GM19438 (cell line): ENCODE results near the gene CDH4.

Source experiments
- ATAC-seq: cut with Tn5 transposase; IDR thresholded peaks from one replicate; pipeline ENCODE4 v1.9.1; 2021; ENCODE audit warnings: low read depth; ENCODE audit not compliant: unreplicated experiment

The CDH4 gene

GRCh38 chr20:61668771-61669503 lies 416.9 kb downstream of the CDH4 start:
- no peak for ATAC-seq

- ATAC-seq, result no peak
These were observed 418.2 kb downstream of the CDH4 start for GRCh38 chr20:61670274-61670673.

- ATAC-seq, result no peak
These were observed 419.5 kb downstream of the CDH4 start for GRCh38 chr20:61671559-61671958.

GRCh38 chr20:61673152-61673847 lies 421.2 kb downstream of the CDH4 start:
- no peak for ATAC-seq

GRCh38 chr20:61674121-61674520 lies 422.1 kb downstream of the CDH4 start:
- no peak for ATAC-seq

- ATAC-seq, result no peak
These were observed 422.6 kb downstream of the CDH4 start for GRCh38 chr20:61674688-61675087.

- ATAC-seq, result no peak
These were observed 425.9 kb downstream of the CDH4 start for GRCh38 chr20:61677928-61678327.

- no peak for ATAC-seq
These were observed 426.4 kb downstream of the CDH4 start for GRCh38 chr20:61678437-61678836.

- ATAC-seq, result no peak
These were observed 427.4 kb downstream of the CDH4 start for GRCh38 chr20:61679473-61679872.

- ATAC-seq, result no peak
These were observed 428.0 kb downstream of the CDH4 start for GRCh38 chr20:61680096-61680495.

- no peak for ATAC-seq
These were observed 430.3 kb downstream of the CDH4 start for GRCh38 chr20:61682114-61682995.

GRCh38 chr20:61682996-61683681 lies 431.1 kb downstream of the CDH4 start:
- no peak for ATAC-seq

GRCh38 chr20:61683721-61684120 lies 431.7 kb downstream of the CDH4 start:
- ATAC-seq, result no peak

GRCh38 chr20:61684136-61684535 lies 432.1 kb downstream of the CDH4 start:
- ATAC-seq, result no peak

- ATAC-seq, result no peak
These were observed 432.6 kb downstream of the CDH4 start for GRCh38 chr20:61684583-61685235.

- ATAC-seq, result no peak
These were observed 433.4 kb downstream of the CDH4 start for GRCh38 chr20:61685462-61685861.

GRCh38 chr20:61686051-61686936 lies 434.2 kb downstream of the CDH4 start:
- no peak for ATAC-seq

GRCh38 chr20:61688411-61688810 lies 436.4 kb downstream of the CDH4 start:
- no peak for ATAC-seq

GRCh38 chr20:61690150-61690549 lies 438.1 kb downstream of the CDH4 start:
- ATAC-seq, result no peak
